D721Med (cell line): Measurements from ENCODE around the gene ARHGAP21.
A peak's percentile ranks its signal among the peaks of the same experiment; 100 is the strongest.
"Not testable (repeated sequence)": the region's sequence is repeated elsewhere in the genome, so short reads cannot be mapped to it uniquely, and the experiment has no call there.

Experiments used
- DNase-seq: peaks from one replicate; pipeline ENCODE4 v3.0.0; 2011; ENCODE audit warnings: low spot score; ENCODE audit not compliant: insufficient read length
- FAIRE-seq: peaks from 2 replicates; lab custom pipeline; 2011; peaks lifted over from hg19 to GRCh38; lab: Jason Lieb, UNC
- TF ChIP-seq, protein P1 (sequence below): IDR thresholded peaks from 2 replicates; pipeline ENCODE4 v1.5.1; 2012; ENCODE audit warnings: mild to moderate bottlenecking, control low read depth; ENCODE audit not compliant: insufficient read depth; ENCODE audit errors: missing control alignments

ARHGAP21 gene

DNA sequence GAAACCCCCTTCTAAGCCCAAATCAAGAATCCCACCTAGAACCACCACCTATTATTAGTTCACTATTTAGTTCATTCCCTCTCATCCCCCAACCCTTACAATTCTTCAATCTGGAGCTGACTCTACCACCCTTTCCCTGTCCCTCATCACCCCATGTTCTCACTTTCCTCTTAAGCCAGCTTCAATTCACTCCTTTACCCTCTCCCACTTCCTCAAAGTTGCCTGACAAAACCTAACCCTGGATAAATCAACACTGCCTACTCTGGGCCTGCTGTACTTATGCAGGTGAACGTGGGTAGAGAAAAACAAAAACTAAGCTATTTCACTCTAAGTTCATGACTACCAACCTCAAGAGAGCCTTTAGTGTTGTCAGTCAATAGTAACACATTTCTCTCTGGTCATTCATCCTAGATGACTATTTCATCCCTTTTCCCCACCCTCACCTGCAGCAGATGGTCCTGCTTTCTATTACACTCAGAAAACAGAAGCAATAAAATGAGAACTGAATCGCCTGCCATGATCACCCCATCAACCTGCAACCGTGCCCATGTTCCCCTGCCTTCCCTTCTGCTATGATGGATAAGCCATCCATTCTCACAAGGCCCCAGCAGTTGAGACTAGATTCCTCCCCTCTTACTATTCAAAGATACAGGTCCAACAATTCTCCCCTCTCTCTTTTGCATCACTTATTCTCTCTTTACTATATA, 52.6 kb downstream of the ARHGAP21 start:
- no peak for DNase-seq
- TF ChIP-seq, protein P1, sequence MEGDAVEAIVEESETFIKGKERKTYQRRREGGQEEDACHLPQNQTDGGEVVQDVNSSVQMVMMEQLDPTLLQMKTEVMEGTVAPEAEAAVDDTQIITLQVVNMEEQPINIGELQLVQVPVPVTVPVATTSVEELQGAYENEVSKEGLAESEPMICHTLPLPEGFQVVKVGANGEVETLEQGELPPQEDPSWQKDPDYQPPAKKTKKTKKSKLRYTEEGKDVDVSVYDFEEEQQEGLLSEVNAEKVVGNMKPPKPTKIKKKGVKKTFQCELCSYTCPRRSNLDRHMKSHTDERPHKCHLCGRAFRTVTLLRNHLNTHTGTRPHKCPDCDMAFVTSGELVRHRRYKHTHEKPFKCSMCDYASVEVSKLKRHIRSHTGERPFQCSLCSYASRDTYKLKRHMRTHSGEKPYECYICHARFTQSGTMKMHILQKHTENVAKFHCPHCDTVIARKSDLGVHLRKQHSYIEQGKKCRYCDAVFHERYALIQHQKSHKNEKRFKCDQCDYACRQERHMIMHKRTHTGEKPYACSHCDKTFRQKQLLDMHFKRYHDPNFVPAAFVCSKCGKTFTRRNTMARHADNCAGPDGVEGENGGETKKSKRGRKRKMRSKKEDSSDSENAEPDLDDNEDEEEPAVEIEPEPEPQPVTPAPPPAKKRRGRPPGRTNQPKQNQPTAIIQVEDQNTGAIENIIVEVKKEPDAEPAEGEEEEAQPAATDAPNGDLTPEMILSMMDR = no peak
- FAIRE-seq = no peak

DNA sequence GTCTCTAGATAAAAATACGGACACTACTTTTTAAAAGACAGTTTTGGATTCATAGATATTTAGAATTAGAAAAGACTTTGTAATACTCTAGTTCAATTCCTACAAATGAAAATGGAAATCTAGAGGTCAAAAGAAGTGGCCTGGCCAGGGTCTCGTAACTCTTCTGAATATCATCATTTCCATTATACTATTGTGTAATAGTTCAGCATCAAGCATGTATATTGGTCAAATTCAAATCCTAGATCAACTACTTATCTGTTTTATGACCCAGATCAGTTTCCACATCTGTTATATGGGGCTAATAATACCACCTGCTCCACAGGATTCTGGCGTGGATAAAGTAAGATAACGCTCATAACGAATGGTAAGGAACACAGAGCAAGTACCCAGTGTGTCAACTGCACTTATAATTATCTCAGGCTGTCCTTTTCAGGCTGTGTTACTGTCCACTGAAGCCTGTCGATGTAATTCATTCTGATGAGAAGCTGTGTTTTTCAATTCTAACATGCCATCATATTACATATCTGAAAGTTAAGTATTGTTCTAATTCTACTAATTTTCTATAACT, 54.3 kb downstream of the ARHGAP21 start:
- FAIRE-seq = peak; percentile 70
- TF ChIP-seq, protein P1 = no peak
- DNase-seq = no peak

DNA sequence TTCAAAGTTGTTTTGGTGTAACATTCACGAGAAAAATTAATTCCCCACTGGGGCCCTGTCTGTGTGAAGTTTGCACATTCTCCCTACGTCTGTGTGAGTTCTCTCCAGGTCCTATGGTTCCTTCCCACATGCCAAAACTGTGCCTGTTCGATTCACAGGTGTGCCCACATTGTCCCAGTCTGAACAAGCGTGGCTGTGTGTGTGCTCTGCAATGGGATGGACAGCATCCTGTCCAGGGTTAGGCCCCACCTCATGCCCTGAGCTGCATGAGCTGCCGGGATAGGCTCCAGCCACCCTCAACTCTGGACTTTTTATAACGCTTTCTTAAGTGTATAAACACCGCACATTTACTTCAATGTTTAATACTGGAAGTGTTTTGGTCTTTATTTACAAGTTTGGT, 55.4 kb downstream of the ARHGAP21 start:
- FAIRE-seq = no peak
- DNase-seq = no peak
- TF ChIP-seq, protein P1 = no peak

DNA sequence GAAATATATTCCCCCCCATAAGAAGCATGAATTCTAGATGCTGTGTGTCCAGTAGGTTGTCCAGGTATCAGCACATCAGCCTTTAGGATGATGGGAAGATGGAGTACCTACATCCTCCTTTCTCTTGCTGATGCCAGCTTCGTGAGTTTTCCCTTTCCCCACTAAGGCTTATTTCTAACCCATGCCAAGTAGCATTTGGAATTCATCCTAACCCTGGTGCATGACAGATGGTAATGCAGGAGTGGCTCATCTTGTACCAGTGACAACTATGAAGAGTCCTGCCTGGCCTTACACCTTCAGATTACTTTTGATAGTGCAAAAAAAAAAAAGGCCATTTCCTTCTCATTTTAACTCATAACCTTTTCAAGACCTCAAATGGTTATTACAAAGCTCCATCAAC, 58.7 kb downstream of the ARHGAP21 start:
- TF ChIP-seq, protein P1 = no peak
- no peak for FAIRE-seq

DNA sequence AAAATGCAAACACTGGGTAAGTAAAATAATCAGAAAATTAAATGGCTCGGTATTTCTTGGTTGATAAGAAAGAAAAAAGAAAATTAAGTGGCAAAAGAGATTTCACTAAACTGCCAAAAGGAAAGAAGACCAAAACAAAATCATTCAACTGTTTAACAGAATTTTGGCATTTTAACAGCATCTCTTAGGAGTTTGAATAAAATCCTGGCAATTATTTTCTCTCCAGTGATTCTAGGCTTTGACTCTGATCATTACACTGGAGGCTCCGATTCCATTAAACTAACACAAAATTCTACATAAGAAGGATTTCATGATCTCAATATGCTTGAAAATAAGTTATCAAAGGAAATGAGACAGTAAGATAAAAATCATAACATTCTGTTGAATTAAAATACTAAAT, 62.3 kb downstream of the ARHGAP21 start:
- FAIRE-seq (no peak), DNase-seq (no peak)
- TF ChIP-seq, protein P1 = no peak

More for the DNA sequence above, 58.7 kb downstream of the ARHGAP21 start:
- DNase-seq = no peak

DNA sequence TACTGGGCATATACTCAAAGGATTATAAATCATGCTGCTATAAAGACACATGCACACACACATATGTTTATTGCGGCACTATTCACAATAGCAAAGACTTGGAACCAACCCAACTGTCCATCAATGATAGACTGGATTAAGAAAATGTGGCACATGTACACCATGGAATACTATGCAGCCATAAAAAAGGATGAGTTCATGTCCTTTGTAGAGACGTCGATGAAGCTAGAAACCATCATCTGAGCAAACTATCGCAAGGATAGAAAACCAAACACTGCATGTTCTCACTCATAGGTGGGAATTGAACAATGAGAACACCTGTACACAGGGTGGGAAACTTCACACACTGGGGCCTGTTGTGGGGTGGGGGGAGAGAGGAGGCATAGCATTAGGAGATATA, 65.4 kb downstream of the ARHGAP21 start:
- not testable (repeated sequence) for FAIRE-seq, DNase-seq

DNA sequence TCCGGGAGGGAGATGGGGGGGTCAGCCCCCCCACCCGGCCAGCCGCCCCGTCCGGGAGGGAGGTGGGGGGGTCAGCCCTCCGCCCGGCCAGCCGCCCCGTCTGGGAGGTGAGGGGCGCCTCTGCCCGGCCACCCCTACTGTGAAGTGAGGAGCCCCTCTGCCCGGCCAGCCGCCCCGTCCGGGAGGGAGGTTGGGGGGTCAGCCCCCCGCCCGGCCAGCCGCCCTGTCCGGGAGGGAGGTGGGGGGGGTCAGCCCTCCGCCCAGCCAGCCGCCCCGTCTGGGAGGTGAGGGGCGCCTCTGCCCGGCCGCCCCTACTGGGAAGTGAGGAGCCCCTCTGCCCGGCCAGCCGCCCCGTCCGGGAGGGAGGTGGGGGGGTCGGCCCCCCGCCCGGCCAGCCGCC, 67.4 kb downstream of the ARHGAP21 start:
- FAIRE-seq, DNase-seq: not testable (repeated sequence)

DNA sequence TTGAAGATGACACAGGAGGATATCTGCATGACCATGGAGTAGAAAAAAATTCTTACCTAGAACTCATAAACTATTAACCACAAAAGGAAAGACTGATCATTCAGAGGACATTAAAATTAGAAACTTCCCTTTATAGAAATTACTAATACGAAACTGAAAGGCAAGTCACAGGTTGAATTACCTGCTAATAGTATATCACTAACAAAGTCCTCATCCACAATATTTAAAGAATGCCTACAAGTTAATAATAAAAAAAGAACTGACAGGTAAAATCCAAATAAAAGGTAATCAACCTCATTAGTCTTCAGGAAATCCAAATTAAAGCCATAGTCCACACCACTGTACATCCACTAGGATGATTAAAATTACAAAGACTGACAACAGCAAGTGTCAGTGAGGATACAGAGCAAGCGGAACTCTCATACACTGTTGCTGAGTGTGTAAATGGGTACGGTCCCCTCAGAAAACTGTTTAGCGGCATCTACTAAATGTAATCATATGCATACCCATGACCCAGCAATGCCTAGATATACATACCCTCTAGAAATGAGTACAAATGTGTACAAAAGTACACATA, 71.2 kb downstream of the ARHGAP21 start:
- DNase-seq (no peak), FAIRE-seq (no peak)
- TF ChIP-seq, protein P1 = no peak
